ENCODE data around the gene GRB10.

The GRB10 gene

GRCh38 chr7:50782375-50783208 is at the start of gene GRB10:
GRB10 (minus strand) TSS chr7:50782896; CDS start chr7:50732322, 50,574 bp downstream.
- DNase-seq (ENCODE audit: low read depth in 2 of 2), result no peak

GRCh38 chr7:50828801-50829200 is 46.1 kb upstream of the GRB10 start:
- DNase-seq (ENCODE audit: low read depth in 2 of 2), result no peak

- no peak for DNase-seq (ENCODE audit: low read depth in 2 of 2)
Measured at GRCh38 chr7:50828116-50828515, 45.4 kb upstream of the GRB10 start.

GRCh38 chr7:50827281-50827680 is 44.6 kb upstream of the GRB10 start:
- DNase-seq (ENCODE audit: low read depth in 2 of 2), result no peak

GRCh38 chr7:50826371-50827172 is 43.9 kb upstream of the GRB10 start:
- DNase-seq (ENCODE audit: low read depth in 2 of 2), result no peak

GRCh38 chr7:50825465-50825864 is 42.8 kb upstream of the GRB10 start:
- DNase-seq (ENCODE audit: low read depth in 2 of 2), result no peak

GRCh38 chr7:50824882-50825281 is 42.2 kb upstream of the GRB10 start:
- no peak for DNase-seq (ENCODE audit: low read depth in 2 of 2)

- DNase-seq (ENCODE audit: low read depth in 2 of 2), result no peak
Measured at GRCh38 chr7:50822706-50823105, 40.0 kb upstream of the GRB10 start.

- DNase-seq (ENCODE audit: low read depth in 2 of 2), result no peak
Measured at GRCh38 chr7:50822110-50822509, 39.4 kb upstream of the GRB10 start.

GRCh38 chr7:50821457-50822008 is 38.8 kb upstream of the GRB10 start:
- no peak for DNase-seq (ENCODE audit: low read depth in 2 of 2)

- DNase-seq (ENCODE audit: low read depth in 2 of 2), result no peak
Measured at GRCh38 chr7:50818324-50818723, 35.6 kb upstream of the GRB10 start.

- no peak for DNase-seq (ENCODE audit: low read depth in 2 of 2)
Measured at GRCh38 chr7:50817561-50817960, 34.9 kb upstream of the GRB10 start.

- no peak for DNase-seq (ENCODE audit: low read depth in 2 of 2)
Measured at GRCh38 chr7:50815138-50815537, 32.4 kb upstream of the GRB10 start.

- DNase-seq (ENCODE audit: low read depth in 2 of 2), result no peak
Measured at GRCh38 chr7:50814166-50814565, 31.5 kb upstream of the GRB10 start.

GRCh38 chr7:50812841-50813475 is 30.3 kb upstream of the GRB10 start:
- DNase-seq (ENCODE audit: low read depth in 2 of 2), result no peak

GRCh38 chr7:50812094-50812493 is 29.4 kb upstream of the GRB10 start:
- DNase-seq (ENCODE audit: low read depth in 2 of 2), result no peak

GRCh38 chr7:50808282-50808888 is 25.7 kb upstream of the GRB10 start:
- no peak for DNase-seq (ENCODE audit: low read depth in 2 of 2)

GRCh38 chr7:50807026-50807730 is 24.5 kb upstream of the GRB10 start:
- no peak for DNase-seq (ENCODE audit: low read depth in 2 of 2)

GRCh38 chr7:50806143-50806542 is 23.4 kb upstream of the GRB10 start:
- DNase-seq (ENCODE audit: low read depth in 2 of 2), result no peak

GRCh38 chr7:50805447-50806125 is 22.9 kb upstream of the GRB10 start:
- no peak for DNase-seq (ENCODE audit: low read depth in 2 of 2)

Measured in activated CD8-positive, alpha-beta memory T cell treated with anti-CD3 and anti-CD28 coated beads for 4 hours (primary cell).